Measurements from ENCODE around the gene VGLL4. TPM values are rescaled to one million over a fixed set of nuclear protein-coding genes. Genes with fewer than 3 reads are reported as not detected.

Gene VGLL4
- total RNA-seq, 1 donor from 2014 or later: 141 TPM

- TF ChIP-seq CTCF (IDR thresholded peaks at IDR 0.05): no peak
- no peaks in the 10 kb centered on the region for H3K9me3 Mint-ChIP-seq (ENCODE audit: low read depth)
- DNase-seq (ENCODE audit: low spot score): no peak
- no peak overlapping the region for H3K27ac Mint-ChIP-seq (ENCODE audit: unreplicated experiment)
- H3K4me1 Mint-ChIP-seq (ENCODE audit: low read depth): peaks cover 43% of the 10 kb centered on the region
- H3K4me3 Mint-ChIP-seq (ENCODE audit: unreplicated experiment): no peak overlapping the region
- peaks cover 1% of the 10 kb centered on the region for H3K36me3 Mint-ChIP-seq (ENCODE audit: low read depth)
- no peaks in the 10 kb centered on the region for H3K27me3 Mint-ChIP-seq (ENCODE audit: low read depth)
Measured at GRCh38 chr3:11535243-11535960, 108.3 kb downstream of the VGLL4 start.

GRCh38 chr3:11534793-11535101 is 109.0 kb downstream of the VGLL4 start:
- DNase-seq (ENCODE audit: low spot score): no peak
- H3K27me3 Mint-ChIP-seq (ENCODE audit: low read depth): no peaks in the 10 kb centered on the region
- peaks cover 1% of the 10 kb centered on the region for H3K36me3 Mint-ChIP-seq (ENCODE audit: low read depth)
- no peak overlapping the region for H3K27ac Mint-ChIP-seq (ENCODE audit: unreplicated experiment)
- no peak overlapping the region for H3K4me3 Mint-ChIP-seq (ENCODE audit: unreplicated experiment)
- no peaks in the 10 kb centered on the region for H3K9me3 Mint-ChIP-seq (ENCODE audit: low read depth)
- no peak for TF ChIP-seq CTCF (IDR thresholded peaks at IDR 0.05)
- peaks cover 50% of the 10 kb centered on the region for H3K4me1 Mint-ChIP-seq (ENCODE audit: low read depth)

DNA sequence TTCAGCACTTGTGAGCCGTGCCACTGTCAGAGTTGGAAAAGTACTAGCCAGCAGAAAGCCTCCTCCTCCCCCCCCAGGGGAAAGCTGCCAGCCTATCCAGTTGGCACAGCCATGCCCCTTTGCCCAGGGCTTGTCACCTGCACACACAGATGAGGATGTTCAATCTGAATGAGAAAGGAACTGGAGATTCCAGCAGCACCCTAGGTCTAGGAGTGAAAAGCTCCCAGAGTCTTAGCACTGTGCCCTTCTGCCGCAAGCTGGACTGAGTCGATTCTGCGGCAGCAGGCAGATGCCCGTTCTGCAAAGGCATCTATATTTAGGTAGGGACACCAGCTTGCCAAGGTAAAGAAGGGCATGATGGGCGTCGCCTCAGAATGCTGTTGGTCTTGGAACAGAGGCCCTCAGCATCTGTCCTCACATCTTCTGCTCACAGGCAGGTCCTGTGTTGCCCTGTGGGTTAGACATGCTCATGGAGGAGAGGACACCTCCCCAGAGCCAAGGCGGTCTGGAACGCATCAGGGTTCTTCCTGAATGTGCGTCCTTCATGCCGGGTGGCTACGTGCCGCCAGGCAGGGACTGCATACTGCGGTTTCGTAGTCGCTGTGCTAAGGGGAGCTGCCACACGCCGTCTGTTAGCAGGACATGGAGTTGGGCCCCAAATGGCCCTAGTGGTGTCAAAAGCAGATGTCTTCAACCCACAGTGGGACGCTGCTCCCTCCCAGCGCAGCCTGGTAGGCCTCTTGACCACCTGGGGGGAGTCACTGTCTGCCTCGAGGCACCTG is 109.5 kb downstream of the VGLL4 start:
- TF ChIP-seq CTCF (IDR thresholded peaks at IDR 0.05): no peak
- peaks cover 55% of the 10 kb centered on the region for H3K4me1 Mint-ChIP-seq (ENCODE audit: low read depth)
- H3K27me3 Mint-ChIP-seq (ENCODE audit: low read depth): no peaks in the 10 kb centered on the region
- peak overlapping the region; percentile 82 for H3K27ac Mint-ChIP-seq (ENCODE audit: unreplicated experiment)
- no peak for DNase-seq (ENCODE audit: low spot score)
- peaks cover under 1% of the 10 kb centered on the region for H3K36me3 Mint-ChIP-seq (ENCODE audit: low read depth)
- H3K4me3 Mint-ChIP-seq (ENCODE audit: unreplicated experiment): no peak overlapping the region
- no peaks in the 10 kb centered on the region for H3K9me3 Mint-ChIP-seq (ENCODE audit: low read depth)

DNA sequence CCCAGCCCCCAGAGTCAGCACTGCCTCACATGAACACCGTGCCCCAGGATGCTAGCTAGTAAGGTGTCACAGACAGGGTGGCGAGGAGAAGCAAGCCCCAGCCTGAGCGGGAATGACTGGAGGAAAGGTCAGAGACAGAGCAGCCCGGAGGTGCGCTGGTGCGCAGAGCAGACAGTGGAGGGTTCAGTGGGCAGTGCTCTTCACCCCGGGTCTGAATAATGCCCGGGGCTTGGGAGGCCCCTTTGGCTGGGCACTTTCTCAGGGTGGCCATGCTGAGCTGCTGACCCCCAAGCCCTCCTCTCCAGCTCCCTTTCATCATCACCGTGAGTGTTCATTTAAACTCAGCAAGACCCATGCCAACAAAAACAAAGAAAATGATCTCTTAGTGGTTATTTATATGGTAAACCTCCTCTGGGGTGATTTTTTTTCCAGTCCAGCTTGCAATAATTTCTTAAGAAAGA is 110.8 kb downstream of the VGLL4 start:
- no peak for TF ChIP-seq CTCF (IDR thresholded peaks at IDR 0.05)
- no peak for DNase-seq (ENCODE audit: low spot score)
- Mint-ChIP-seq H3K36me3 (ENCODE audit: low read depth) (no peaks in the 10 kb centered on the region), H3K4me1 (ENCODE audit: low read depth) (peaks cover 62% of the 10 kb centered on the region), H3K9me3 (ENCODE audit: low read depth) (no peaks in the 10 kb centered on the region), H3K27ac (ENCODE audit: unreplicated experiment) (peak overlapping the region; percentile 82), H3K27me3 (ENCODE audit: low read depth) (no peaks in the 10 kb centered on the region), H3K4me3 (ENCODE audit: unreplicated experiment) (no peak overlapping the region)

- TF ChIP-seq CTCF (IDR thresholded peaks at IDR 0.05): peak; percentile 74
- Mint-ChIP-seq H3K4me1 (ENCODE audit: low read depth) (peaks cover 65% of the 10 kb centered on the region), H3K36me3 (ENCODE audit: low read depth) (no peaks in the 10 kb centered on the region), H3K27ac (ENCODE audit: unreplicated experiment) (peak overlapping the region; percentile 96), H3K27me3 (ENCODE audit: low read depth) (no peaks in the 10 kb centered on the region), H3K4me3 (ENCODE audit: unreplicated experiment) (peak overlapping the region; percentile 49), H3K9me3 (ENCODE audit: low read depth) (peaks cover 3% of the 10 kb centered on the region)
- peak; percentile 96 for DNase-seq (ENCODE audit: low spot score)
Measured at GRCh38 chr3:11530153-11530721, 113.5 kb downstream of the VGLL4 start.
